Hepatocyte (in vitro differentiated cells): ENCODE results near the gene PHIP. TPM values are rescaled to one million over a fixed set of nuclear protein-coding genes. Genes with fewer than 3 reads are reported as not detected.

Experiments
- DNase-seq: peaks from one replicate; pipeline ENCODE4 v3.0.0-alpha.2; 2016; ENCODE audit warnings: low spot score
- H2AFZ ChIP-seq: fragments of 200-600 bp; sonication (generic); 2 replicates; pipeline ENCODE4 v1.6.0; 2016; ENCODE audit warnings: antibody characterized with exemption, mild to moderate bottlenecking
- H3K27ac ChIP-seq: fragments of 200-600 bp; sonication (generic); 2 replicates; pipeline ENCODE4 v1.5.1; 2016; ENCODE audit warnings: mild to moderate bottlenecking
- H3K27me3 ChIP-seq: fragments of 200-600 bp; sonication (generic); 2 replicates; pipeline ENCODE4 v1.6.1; 2016
- H3K36me3 ChIP-seq: fragments of 200-600 bp; sonication (generic); replicated peaks from 2 replicates; pipeline ENCODE4 v1.5.1; 2016; ENCODE audit warnings: low read depth; ENCODE audit not compliant: insufficient read depth
- H3K4me1 ChIP-seq: fragments of 200-600 bp; sonication (generic); 2 replicates; pipeline ENCODE4 v1.5.1; 2016; ENCODE audit warnings: mild to moderate bottlenecking, moderate library complexity; ENCODE audit not compliant: insufficient read depth
- H3K4me2 ChIP-seq: fragments of 200-600 bp; sonication (generic); 2 replicates; pipeline ENCODE4 v1.6.0; 2016
- H3K4me3 ChIP-seq: fragments of 200-600 bp; sonication (generic); 2 replicates; pipeline ENCODE4 v1.5.1; 2016; ENCODE audit warnings: mild to moderate bottlenecking
- H3K79me2 ChIP-seq: fragments of 200-600 bp; sonication (generic); 2 replicates; pipeline ENCODE4 v1.6.0; 2017; ENCODE audit warnings: mild to moderate bottlenecking
- H3K9me2 ChIP-seq: fragments of 200-600 bp; sonication (generic); replicated peaks from 2 replicates; pipeline ENCODE4 v1.6.0; 2017; ENCODE audit warnings: mild to moderate bottlenecking; ENCODE audit not compliant: insufficient read depth
- H3K9me3 ChIP-seq: fragments of 200-600 bp; sonication (generic); 2 replicates; pipeline ENCODE4 v1.5.1; 2016; ENCODE audit warnings: low read depth, mild to moderate bottlenecking
- H4K20me1 ChIP-seq: fragments of 200-600 bp; sonication (generic); 2 replicates; pipeline ENCODE4 v1.6.0; 2016; ENCODE audit warnings: mild to moderate bottlenecking; ENCODE audit not compliant: insufficient read depth, poor library complexity, severe bottlenecking
- EZH2 ChIP-seq: fragments of 200-600 bp; sonication (generic); IDR thresholded peaks from 2 replicates; pipeline ENCODE4 v1.6.1; 2016; ENCODE audit warnings: antibody characterized with exemption, mild to moderate bottlenecking, borderline replicate concordance
- EZH2phosphoT487 ChIP-seq: fragments of 200-600 bp; sonication (generic); IDR thresholded peaks from one replicate; pipeline ENCODE4 v1.6.1; 2018; ENCODE audit warnings: antibody characterized with exemption, mild to moderate bottlenecking, low read depth, moderate library complexity; ENCODE audit not compliant: unreplicated experiment, severe bottlenecking
- WGBS: methylation state at CpG from one replicate; pipeline ENCODE4 v1.1.6; 2016; ENCODE audit warnings: low lambda C conversion rate; ENCODE audit errors: missing lambda C conversion rate; 5-methylcytosine and 5-hydroxymethylcytosine counted together
- polyA plus RNA-seq: library from polyadenylated mRNA; unstranded; fragments of >200 nt; fragmentation: Nextera tagmentation; extraction: Ambion mirVana; gene quantifications from 2 replicates; pipeline ENCODE4 v1.2.1, GENCODE V29; 2016
- total RNA-seq: library from RNA; depleted of rRNA; stranded (reverse); fragments of >200 nt; gene quantifications from 2 replicates; pipeline ENCODE4 v1.2.3, GENCODE V29; 2014
- TF ChIP-seq, protein P1 (sequence below): fragments of 200-600 bp; sonication (generic); IDR thresholded peaks from 2 replicates; pipeline ENCODE4 v1.5.1; 2016; ENCODE audit warnings: antibody characterized with exemption, mild to moderate bottlenecking; ENCODE audit not compliant: poor library complexity

The PHIP gene
- total and polyA plus RNA-seq, 2 experiments from 2014 or later, result 15.2 to 44.4 TPM

DNA sequence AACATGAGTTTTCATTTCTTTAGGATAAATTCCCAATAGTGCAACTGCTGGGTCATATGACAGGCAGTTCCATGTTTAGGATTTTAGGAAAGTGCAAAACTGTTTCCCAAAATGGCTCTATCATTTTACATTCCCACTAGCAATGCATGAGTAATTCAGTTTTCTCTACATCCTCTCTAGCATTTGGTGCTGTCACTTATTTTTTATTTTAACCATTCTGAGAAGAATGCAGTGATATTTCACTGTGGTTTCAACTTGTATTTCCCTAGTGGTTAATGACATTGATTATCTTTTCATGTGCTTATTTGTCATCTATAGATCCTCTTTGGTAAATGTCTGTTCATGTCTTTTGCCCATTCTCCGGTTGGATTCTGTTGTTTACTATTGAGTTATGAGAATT is 82.7 kb downstream of the PHIP start:
- Histone ChIP-seq H3K9me2 (no peaks in the 10 kb centered on the region), H3K27me3 (no peaks in the 10 kb centered on the region), H3K9me3 (no peaks in the 10 kb centered on the region), H3K36me3 (peaks cover 13% of the 10 kb centered on the region), H4K20me1 (no peaks in the 10 kb centered on the region), H3K4me1 (no peaks in the 10 kb centered on the region), H3K27ac (no peak overlapping the region), H3K79me2 (peaks cover 6% of the 10 kb centered on the region), H2AFZ (no peak overlapping the region), H3K4me2 (no peak overlapping the region), H3K4me3 (no peak overlapping the region)
- no peak for DNase-seq
- TF ChIP-seq, protein P1, sequence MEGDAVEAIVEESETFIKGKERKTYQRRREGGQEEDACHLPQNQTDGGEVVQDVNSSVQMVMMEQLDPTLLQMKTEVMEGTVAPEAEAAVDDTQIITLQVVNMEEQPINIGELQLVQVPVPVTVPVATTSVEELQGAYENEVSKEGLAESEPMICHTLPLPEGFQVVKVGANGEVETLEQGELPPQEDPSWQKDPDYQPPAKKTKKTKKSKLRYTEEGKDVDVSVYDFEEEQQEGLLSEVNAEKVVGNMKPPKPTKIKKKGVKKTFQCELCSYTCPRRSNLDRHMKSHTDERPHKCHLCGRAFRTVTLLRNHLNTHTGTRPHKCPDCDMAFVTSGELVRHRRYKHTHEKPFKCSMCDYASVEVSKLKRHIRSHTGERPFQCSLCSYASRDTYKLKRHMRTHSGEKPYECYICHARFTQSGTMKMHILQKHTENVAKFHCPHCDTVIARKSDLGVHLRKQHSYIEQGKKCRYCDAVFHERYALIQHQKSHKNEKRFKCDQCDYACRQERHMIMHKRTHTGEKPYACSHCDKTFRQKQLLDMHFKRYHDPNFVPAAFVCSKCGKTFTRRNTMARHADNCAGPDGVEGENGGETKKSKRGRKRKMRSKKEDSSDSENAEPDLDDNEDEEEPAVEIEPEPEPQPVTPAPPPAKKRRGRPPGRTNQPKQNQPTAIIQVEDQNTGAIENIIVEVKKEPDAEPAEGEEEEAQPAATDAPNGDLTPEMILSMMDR, result no peak
- no peak for TF ChIP-seq EZH2
- TF ChIP-seq EZH2phosphoT487, result no peak
- 100% methylated on average over 1 of the region's 1 CpG for WGBS

DNA sequence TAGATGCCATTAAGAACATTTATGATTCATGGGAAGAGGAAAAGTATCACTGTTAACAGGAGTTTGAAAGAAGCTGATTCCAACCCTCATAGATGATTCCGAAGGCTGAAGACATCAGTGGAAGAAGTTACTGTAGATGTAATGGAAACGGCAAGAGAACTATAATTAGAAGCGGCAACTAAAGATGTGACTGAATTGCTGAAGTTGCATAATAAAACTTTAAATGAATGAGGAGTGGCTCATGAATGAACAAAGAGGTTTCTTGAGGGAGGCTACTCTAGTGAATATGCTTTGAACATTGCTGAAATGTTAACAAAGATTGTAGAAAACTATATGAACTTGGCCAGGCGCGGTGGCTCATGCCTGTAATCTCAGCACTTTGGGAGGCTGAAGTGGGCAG is 84.1 kb downstream of the PHIP start:
- peaks cover 13% of the 10 kb centered on the region for H3K36me3 ChIP-seq
- no peak overlapping the region for H3K4me3 ChIP-seq
- H3K9me2 ChIP-seq, result no peaks in the 10 kb centered on the region
- DNase-seq, result no peak
- no peaks in the 10 kb centered on the region for H3K27me3 ChIP-seq
- H3K27ac ChIP-seq, result no peak overlapping the region
- H4K20me1 ChIP-seq, result no peaks in the 10 kb centered on the region
- 98% methylated on average over 5 of the region's 5 CpGs for WGBS
- no peaks in the 10 kb centered on the region for H3K9me3 ChIP-seq
- no peaks in the 10 kb centered on the region for H3K4me1 ChIP-seq
- H2AFZ ChIP-seq, result no peak overlapping the region
- TF ChIP-seq EZH2, result no peak
- no peak overlapping the region for H3K4me2 ChIP-seq
- no peaks in the 10 kb centered on the region for H3K79me2 ChIP-seq

DNA sequence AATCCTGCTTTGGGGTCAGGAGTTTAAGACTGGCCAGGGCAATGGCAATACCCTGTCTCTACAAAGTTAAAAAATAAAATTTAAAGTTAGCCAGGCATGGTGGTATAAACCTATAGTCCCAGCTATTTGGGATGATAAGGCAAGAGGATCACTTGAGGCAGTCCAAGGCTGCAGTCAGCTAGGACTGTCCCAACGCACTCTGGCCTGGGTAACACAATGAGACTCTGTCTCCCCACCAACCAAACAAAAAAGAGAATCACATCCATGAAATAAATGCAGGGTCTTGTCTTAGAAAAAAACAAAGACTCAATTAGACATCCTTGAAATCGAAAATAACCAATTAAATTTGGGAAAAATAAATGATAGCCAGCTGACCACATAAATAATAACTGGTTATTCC is 88.9 kb downstream of the PHIP start:
- Histone ChIP-seq H3K9me3 (no peaks in the 10 kb centered on the region), H4K20me1 (no peaks in the 10 kb centered on the region), H3K9me2 (no peaks in the 10 kb centered on the region), H3K4me3 (no peak overlapping the region), H3K27ac (no peak overlapping the region), H3K27me3 (no peaks in the 10 kb centered on the region), H3K36me3 (peaks cover 8% of the 10 kb centered on the region), H3K79me2 (no peaks in the 10 kb centered on the region), H3K4me2 (no peak overlapping the region), H3K4me1 (no peaks in the 10 kb centered on the region), H2AFZ (no peak overlapping the region)
- WGBS, result 94% methylated on average over 2 of the region's 2 CpGs
- no peak for DNase-seq
- TF ChIP-seq EZH2 (no peak), EZH2phosphoT487 (no peak)
- TF ChIP-seq, protein P1, result no peak

DNA sequence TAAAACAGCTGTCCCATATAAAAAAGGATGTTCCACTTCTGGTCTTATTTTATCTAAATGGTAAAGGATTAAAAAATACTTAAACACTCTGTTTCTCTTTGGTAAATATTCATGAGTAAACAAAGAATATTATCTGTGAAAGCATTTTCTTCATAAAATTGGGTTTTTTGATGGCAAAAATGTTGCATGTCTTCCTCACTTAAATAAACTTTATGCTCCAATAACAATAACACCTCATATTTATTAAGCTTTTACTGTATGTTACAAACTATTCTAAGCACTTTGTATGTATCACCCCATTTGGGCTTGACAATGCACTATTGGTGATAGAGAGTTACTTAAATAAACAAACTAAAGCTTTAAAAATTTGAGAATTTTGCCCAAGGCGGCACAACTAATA is 91.9 kb downstream of the PHIP start:
- H3K9me3 ChIP-seq, result no peaks in the 10 kb centered on the region
- WGBS, result 92% methylated on average over 1 of the region's 1 CpG
- TF ChIP-seq EZH2 (no peak), EZH2phosphoT487 (no peak)
- TF ChIP-seq, protein P1, result no peak
- no peak overlapping the region for H3K27ac ChIP-seq
- no peak overlapping the region for H3K4me2 ChIP-seq
- H2AFZ ChIP-seq, result no peak overlapping the region
- H3K4me1 ChIP-seq, result no peaks in the 10 kb centered on the region
- no peaks in the 10 kb centered on the region for H3K9me2 ChIP-seq
- no peaks in the 10 kb centered on the region for H4K20me1 ChIP-seq
- DNase-seq, result no peak
- no peaks in the 10 kb centered on the region for H3K27me3 ChIP-seq
- H3K4me3 ChIP-seq, result no peak overlapping the region
- H3K36me3 ChIP-seq, result peaks cover 7% of the 10 kb centered on the region
- H3K79me2 ChIP-seq, result no peaks in the 10 kb centered on the region
